Suprapubic skin (tissue), 3 donors: ENCODE data around the gene TMEM258.

Source experiments
- EP300 ChIP-seq: sonication (generic); formaldehyde crosslinking; IDR thresholded peaks from one replicate; pipeline ENCODE4 v1.6.1; 2017; ENCODE audit warnings: antibody characterized with exemption
- TF ChIP-seq, protein P1 (sequence below), 2 donors: fragments of 200-600 bp in 1 of 2; fragments of 450-650 bp in 1 of 2; sonication (generic) in 1 of 2; IDR thresholded peaks; one replicate each; pipeline ENCODE4 v1.5.1; 2016 to 2019; ENCODE audit warnings: antibody characterized with exemption in 2 of 2, mild to moderate bottlenecking in 1 of 2, moderate library complexity in 1 of 2

DNA sequence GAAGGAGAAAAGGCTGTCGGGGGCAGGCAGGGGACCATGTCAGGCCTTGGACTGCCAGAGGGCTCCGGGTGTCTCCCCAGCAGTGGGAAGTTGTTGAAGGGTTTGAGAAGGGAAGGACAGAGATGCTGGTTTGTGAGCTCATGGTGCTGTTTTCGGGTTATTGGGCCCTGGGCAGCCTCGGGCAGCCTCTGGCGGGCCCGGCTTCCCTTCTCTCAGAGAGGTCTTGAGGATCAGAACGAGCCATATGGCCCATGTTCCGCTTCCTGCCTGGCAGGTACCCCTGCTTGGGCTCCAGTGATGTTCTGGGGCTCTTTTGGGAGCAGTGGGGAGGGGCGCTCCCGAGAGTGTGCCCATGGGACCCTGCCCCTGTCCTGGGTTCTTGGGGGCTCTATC, 30.2 kb downstream of the TMEM258 start:
- TF ChIP-seq, protein P1, sequence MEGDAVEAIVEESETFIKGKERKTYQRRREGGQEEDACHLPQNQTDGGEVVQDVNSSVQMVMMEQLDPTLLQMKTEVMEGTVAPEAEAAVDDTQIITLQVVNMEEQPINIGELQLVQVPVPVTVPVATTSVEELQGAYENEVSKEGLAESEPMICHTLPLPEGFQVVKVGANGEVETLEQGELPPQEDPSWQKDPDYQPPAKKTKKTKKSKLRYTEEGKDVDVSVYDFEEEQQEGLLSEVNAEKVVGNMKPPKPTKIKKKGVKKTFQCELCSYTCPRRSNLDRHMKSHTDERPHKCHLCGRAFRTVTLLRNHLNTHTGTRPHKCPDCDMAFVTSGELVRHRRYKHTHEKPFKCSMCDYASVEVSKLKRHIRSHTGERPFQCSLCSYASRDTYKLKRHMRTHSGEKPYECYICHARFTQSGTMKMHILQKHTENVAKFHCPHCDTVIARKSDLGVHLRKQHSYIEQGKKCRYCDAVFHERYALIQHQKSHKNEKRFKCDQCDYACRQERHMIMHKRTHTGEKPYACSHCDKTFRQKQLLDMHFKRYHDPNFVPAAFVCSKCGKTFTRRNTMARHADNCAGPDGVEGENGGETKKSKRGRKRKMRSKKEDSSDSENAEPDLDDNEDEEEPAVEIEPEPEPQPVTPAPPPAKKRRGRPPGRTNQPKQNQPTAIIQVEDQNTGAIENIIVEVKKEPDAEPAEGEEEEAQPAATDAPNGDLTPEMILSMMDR (IDR thresholded peaks at IDR 0.05): no peak
- TF ChIP-seq EP300: no peak
